Tibial nerve (tissue), 4 donors: ENCODE data around the gene CAMK2G.

Source experiments
- EP300 ChIP-seq, 2 donors: sonication (generic); formaldehyde crosslinking; IDR thresholded peaks; one replicate each; pipeline ENCODE4 v1.6.1; 2017; ENCODE audit warnings: antibody characterized with exemption in 2 of 2, mild to moderate bottlenecking in 1 of 2
- POLR2A ChIP-seq, 2 donors: fragments of 450-650 bp; IDR thresholded peaks; one replicate each; pipeline ENCODE4 v1.6.1; 2017; ENCODE audit warnings: antibody characterized with exemption in 2 of 2, mild to moderate bottlenecking in 2 of 2, moderate library complexity in 2 of 2
- TF ChIP-seq, protein P1 (sequence below), 5 experiments: fragments of 200-600 bp in 3 of 5; fragments of 450-650 bp in 2 of 5; sonication (generic) in 3 of 5; IDR thresholded peaks; one replicate each; pipeline ENCODE4 v1.5.1; 2016 to 2019; ENCODE audit warnings: antibody characterized with exemption in 5 of 5, mild to moderate bottlenecking in 3 of 5, moderate library complexity in 2 of 5

DNA sequence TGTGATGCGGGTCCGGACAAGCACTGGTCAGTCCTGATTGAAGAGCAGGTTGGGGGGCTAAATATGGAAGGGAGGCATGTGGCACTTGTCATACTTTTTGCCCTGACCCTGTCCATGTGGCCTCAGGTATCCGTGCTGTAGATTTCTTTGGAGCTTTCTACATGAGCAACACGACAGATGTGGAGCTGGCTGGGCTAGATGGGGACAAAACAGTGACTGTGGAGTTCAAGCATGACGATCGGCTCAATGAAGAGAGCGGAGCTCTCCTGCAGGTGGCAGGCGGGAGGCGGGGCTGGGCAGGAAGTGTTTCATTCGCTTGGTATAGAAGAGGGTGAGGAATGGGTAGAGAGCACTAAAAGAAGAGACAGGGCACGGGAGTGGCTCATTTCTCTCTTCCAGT lies 105.5 kb downstream of the CAMK2G start:
- TF ChIP-seq POLR2A (IDR thresholded peaks at IDR 0.05) (no peak), EP300 (IDR thresholded peaks at IDR 0.05) (no peak)
- TF ChIP-seq, protein P1, sequence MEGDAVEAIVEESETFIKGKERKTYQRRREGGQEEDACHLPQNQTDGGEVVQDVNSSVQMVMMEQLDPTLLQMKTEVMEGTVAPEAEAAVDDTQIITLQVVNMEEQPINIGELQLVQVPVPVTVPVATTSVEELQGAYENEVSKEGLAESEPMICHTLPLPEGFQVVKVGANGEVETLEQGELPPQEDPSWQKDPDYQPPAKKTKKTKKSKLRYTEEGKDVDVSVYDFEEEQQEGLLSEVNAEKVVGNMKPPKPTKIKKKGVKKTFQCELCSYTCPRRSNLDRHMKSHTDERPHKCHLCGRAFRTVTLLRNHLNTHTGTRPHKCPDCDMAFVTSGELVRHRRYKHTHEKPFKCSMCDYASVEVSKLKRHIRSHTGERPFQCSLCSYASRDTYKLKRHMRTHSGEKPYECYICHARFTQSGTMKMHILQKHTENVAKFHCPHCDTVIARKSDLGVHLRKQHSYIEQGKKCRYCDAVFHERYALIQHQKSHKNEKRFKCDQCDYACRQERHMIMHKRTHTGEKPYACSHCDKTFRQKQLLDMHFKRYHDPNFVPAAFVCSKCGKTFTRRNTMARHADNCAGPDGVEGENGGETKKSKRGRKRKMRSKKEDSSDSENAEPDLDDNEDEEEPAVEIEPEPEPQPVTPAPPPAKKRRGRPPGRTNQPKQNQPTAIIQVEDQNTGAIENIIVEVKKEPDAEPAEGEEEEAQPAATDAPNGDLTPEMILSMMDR (IDR thresholded peaks at IDR 0.05) = no peak
